Ureter (tissue), 1 donor: ENCODE results near the gene XXYLT1. TPM values are rescaled to one million over a fixed set of nuclear protein-coding genes. Genes with fewer than 3 reads are reported as not detected.

Experiments used
- DNase-seq: peaks from one replicate; pipeline ENCODE4 v3.0.0-alpha.2; 2020; ENCODE audit warnings: low spot score
- total RNA-seq: library from RNA; stranded (reverse); gene quantifications from one replicate; pipeline ENCODE4 v1.2.4, GENCODE V29; 2023
- donor health status: DM: yes; HTN: yes; CAD: no.

The XXYLT1 gene
- total RNA-seq, 1 donor from 2014 or later: 19.7 TPM

DNA sequence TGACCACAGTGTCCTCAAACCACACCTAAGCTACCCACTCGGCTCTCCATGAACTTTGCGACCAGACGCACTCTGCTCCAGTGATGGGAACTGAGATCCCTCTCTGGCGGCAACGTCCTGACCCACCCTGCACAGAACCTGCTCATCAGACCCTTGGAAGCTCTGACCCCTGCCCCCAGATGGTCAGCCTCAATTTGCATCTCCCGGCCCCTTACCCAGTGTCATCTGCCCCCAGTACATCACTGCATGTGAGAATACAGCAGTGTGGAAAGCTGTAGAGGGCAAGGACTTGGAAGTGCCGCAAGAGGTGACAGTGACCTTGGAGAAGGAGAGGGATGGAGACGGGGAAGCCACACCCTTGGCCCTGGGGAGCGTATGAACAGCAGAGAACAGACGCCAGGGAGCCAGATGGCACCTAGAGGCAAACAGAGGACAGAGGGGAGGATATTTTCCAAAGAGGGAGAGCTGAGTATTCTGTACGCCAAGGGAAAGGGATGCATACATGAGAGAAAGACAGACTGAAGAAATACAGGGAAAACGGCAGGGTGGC, 192.0 kb downstream of the XXYLT1 start:
- no peak for DNase-seq

DNA sequence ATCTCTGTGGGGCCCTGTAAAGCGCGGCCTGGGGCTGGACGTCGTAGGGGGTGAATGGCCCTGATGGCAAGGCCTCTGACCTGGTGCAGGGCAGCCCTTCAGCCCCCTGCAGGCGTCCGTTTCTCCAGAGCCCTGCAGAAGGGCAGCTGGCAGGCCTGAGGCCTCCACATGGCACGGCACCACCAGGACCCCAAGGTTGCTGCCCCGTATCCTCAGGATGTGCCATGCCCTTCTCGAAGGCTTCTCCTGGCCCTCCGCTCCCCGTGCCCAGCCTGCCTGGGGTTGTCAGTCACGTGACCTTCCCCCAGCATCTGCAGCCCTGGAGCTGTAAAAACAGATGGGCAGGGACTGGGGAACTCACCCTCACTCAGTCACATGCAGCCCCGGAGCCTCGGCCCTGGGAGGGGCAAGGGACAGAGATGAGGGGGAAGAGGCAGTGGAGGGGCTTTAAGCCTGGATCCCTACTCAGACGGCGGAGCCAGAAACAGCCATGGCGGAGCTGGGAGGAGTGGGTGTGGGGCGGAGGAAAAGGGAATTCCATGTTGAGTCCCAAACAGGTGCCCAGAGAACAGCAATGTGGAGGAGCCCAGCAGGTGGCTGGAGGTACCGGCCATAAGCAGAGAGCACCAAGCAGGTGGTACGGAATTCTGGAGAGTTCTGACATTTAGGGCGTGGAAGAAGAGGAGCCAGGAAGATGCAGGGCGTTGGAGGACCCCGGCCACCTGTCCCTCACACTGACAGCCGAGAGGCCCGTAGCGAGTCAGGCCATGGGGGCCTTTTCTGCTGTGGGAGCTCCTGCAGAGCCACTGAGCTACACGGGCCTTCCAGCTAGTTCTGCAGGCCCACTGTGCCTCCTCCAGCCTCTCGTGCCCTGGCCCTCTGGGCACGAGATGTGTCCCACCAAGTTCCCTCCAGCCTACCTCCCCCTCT, 193.1 kb downstream of the XXYLT1 start:
- no peak for DNase-seq

DNA sequence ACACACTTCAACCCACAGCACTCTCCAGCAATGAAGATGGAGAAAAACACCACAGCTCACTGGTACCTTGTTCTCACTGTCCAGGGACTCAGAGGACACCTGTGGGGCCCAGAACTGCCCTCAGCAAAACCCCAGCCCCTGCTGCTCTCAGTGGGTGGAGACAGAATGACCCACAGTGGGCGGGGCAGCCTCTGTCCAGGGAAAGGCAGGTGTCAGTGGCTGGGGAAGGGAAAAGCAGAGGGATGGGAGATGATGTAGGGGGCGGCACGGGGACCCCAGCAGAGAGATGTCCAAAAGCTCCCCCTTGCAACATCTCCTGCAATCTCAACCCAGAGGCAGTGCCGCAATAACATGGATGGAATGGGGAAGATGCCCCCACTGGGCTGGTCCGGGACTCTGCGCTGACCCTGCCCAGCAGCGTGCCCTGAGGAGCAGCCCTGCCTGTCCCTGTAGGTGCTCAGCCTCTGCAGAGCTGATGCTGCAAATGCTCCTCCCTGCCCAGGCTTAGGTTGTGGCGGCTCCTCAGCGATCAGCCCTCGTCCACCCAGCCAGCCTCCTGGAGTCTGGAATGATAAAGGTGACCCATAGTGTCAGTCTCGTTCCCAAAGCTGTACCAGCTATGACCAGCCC, 193.9 kb downstream of the XXYLT1 start:
- DNase-seq: no peak

DNA sequence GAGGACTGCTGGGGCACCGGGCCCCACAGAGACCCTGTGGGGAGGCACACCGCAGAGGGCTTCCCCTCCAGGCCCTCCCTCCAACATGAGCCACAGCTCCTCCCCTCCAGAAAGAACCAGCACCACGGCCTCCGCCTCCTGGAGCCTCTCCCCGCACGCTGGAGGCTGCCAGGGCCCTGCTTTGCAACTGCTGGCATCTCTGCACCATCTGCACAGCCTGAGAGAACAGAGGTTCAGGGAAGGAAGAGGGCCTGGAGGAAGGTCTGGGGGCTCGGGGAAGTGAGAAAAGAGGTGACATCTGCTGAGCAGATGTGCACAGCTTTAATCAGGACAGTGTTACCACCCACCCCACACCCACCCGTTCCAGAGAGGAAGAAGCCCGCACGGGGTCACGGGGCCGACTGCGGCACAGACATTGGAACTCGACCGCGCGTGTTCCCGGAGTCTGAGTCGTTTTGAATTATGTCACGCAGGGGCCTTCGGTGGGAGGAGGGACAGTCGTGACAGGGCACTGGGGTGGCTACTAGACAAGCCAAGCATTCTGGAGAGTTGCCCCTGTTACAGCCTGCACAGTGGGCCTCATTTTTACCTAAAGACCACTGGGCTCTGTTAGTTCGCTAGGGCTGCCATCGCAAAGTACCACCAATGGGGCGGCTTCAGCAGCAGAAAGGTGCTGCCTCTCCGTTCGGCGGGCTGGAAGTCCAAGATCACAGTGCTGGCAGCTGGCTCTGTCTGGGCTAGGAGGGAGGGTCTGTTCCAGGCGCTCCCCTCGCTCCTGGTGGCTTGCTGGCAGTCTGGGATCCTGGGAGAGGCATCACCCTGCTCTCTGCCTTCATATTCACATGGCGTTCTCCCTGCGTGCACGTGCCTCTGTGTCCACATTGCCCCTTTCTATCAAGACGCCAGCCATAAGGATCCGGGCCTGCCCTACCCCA, 194.8 kb downstream of the XXYLT1 start:
- no peak for DNase-seq

DNA sequence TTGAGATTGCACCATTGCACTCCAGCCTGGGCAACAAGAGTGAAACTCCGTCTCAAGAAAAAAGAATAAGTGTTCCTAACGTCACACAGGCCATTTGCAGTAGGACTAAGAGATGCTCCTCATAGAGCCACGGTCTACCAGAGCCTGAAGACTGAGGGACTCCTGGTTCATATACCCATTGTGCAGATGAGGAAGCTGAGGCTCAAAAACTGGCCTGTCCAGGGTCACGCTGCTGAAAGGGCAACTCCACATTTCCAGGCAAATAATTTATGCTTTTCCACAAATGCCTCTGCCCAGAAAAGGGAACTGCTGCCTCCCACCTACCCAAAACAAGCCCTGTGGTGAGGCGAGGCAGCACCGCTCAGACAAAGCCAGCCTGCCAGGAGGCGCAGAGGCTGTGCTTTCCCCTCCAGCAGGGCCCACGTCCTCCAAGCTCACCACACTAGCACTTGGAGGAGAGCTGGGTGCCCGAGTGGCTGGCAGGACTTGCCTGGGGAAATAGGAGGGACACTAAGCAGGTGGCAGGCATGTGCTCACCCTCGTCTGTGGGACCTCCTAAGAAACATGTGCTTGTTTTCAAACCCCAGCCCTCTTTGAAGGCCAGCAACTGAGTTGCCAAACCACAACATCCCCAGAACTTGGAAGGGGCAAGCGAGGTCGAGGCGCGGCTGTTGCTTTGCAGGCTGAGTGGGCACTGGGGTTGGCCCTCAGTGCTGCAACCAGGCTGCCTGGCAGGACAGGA, 195.6 kb downstream of the XXYLT1 start:
- no peak for DNase-seq

DNA sequence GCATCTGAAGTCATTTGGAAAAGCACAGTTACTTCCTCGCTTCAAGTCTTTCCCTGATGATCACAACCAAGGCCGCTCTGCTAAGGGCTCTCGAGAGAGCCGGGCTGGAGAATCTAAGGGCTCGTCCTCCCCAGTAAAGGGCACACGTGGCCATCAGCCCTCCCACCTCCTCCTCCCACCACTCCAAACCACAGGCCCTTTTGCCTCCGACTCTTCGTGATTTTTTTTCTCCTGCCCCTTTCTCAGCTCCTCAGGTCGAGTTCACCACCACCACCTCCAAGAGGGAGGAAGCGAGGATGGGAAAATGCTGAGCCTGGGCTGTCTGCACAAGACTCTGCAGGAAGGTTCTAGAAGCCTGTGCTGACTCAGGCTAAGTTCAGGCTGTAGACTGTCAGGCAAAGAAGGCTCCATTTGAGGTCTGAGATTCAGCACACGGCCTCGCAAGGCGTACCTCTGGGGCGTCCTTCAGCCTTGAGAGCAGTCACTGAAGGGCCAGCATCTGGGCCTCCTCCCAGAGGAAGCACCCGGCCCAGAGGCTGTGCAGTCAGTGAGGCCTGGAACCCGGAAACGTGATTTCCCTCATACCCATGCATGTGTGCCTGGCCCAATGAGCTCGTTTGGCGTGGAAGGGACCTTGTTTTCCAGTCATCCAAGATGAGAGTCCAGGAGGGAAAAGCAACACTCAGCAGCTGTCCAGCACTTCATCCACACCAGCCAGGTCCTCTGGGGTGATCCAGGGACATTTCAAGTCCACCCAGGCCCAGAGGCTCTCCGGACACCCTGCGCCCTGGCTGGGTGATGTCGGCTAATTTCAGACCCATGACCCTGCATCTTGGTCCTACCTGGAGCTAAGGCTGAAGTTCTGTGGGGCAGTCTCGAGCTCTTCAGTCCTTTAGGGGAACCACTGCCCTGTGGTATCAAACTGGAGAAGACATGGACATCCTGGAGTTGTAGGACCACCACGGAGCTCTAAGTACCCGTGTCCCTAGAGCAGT, 196.8 kb downstream of the XXYLT1 start:
- peak; percentile 34 for DNase-seq

DNA sequence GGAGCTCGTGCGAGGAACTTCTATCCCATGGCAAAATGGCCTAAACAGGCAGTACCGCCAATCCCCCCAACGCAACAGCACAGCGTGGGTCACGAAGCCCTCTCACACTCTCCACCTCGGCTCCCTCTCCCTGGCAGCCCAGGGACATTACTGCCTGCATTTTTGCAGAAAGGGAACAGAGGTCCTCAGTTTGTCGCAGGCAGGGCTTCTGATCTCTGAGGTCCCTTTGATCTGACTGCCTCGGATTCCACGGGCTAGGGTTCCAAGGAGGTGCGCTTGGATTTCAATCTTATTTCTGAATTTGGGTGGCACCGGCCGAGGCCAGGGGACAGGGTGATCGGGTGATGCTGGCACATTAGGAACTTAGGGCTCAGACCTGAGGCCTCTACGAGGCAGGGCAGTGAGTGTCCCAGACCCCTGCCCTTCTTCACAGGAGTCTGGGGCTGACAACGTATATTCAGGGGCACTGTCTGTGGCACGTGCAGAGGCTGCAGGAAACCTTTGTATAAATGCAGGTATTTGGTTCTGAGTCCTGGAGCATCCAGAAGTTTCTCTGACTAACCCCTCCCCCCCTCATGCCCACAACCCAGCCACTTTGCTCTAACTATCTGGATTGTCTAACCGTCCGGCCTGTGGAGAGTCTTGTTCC, 197.9 kb downstream of the XXYLT1 start:
- DNase-seq: peak; percentile 9

DNA sequence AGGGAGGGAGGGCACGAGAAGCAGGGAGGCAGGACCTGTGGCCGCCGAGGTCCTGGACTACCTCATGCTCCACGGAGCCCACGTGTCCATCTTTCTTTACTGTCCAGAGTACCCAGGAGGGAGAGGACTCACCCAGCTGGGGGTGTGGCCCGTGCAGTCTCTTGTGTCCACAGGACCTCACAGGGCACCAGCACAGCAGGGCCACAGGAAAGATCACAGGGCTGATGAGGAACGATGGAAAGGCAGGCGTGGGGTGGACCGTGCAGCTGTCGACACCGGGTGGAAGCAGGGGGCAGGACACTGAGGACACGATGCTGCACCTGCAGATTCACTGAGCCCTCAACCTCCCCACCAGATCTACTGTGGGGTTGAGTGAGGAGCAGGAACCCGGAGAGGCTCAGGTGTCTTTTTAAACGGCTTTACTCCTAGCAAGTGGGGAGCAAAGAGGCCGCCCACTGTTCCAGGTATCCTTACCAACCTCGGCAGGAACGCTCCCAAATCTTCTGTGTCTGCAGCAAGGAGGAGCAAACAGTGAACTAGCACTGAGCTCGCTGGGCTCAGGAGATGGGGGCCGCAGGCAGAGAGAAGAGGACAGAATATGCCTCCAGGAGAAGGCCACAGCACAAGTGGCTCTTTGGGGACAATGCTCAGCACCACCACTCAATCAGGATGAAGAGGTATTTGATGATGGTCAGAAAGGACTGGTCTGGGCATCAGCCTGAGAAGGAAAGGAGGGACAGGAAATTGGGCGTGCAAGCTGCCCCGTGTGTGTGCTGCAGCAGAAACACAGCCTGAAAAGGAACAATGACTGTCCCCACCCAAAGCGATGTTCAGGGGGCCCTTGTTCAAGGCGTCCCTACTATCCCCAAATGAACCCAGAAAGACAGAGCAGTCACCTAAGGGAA, 198.8 kb downstream of the XXYLT1 start:
- peak; percentile 36 for DNase-seq

DNA sequence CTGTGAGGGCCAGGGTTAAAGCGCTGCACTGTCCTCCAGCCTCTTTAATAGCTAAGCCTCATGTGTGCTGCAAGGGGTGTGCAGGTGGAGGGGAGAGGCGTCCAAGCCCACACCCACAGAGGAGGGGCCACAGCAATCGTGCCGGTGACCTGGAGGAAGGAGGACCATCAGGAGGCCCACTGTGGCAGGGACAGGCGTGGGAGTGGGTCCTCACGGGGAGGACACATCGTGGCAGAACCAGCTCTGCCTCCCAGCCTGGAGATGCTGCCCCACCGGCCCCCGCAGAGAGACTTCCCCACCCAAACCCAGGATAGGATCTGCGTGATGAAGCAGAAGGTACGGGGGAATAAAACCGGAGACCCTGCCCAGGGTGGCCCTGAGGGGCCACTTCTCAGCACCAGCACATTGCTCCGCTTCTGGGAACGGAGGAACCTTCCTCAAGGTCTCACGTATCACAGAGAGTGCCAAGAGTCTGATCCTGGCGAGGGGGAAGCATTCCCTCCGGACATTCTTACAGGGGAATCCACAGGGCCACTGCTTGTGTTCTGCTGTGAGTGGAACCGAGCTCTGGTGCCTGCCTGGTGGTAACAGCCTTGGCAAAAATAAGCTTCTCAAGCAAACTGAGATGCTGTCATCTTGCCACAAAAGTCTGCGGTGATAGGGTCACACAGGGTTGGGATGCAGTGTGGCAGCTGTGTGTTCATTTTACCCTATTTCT, 199.8 kb downstream of the XXYLT1 start:
- DNase-seq: peak; percentile 24

DNA sequence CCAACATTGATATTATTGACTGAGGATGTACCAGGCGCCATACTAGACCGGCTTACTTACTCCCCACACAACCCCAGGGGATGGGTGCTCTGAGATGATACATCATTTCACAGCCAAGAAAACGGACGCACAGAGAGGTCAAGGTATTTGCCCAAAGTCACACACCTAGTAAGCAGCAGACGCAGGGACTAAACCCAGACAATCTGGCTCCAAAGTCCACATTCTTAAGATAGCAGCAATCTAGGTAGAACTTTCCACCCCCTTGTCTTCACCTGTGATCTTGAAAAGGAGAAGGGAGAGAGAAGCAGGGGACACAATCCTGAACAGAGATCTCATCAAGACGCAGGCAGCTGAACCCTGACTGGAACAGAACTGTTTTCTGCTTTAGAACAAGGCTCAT, 200.6 kb downstream of the XXYLT1 start:
- peak; percentile 17 for DNase-seq

DNA sequence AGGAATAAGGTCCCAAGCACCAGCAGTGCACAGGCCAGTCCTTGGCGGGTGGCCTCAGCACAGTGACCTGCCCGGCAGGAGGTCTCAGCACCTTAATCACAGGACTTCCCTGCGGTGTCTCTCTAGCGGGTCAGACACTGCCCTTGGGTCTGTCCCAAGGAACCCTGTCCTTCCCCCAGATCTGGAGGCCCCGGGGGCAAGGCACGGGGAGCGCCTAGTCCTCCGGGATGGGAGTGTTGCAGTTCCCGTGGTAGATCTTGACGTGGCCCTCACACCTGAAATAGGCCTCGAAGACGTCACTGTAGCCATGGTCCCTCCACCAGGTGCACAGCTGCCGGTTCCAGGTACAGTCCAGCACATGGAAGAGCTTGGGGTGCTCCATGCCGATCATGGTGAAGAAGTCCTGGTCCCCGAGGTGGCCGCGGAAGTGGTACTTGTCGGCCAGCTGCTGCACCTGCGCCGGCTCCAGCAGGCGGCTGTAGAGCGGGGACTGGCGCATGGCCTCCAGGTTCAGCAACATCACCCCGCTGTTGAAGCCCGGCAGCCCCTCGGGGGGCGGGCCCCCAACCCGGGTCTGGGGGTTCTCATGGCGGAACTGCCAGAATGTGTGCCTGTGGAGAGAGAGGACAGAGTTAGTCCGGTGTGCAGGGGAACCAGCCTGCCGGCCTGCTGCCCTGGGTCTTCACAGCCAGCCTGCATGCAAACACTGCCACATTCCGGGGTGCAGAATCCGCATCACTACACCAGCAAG, 201.3 kb downstream of the XXYLT1 start:
- peak; percentile 38 for DNase-seq

DNA sequence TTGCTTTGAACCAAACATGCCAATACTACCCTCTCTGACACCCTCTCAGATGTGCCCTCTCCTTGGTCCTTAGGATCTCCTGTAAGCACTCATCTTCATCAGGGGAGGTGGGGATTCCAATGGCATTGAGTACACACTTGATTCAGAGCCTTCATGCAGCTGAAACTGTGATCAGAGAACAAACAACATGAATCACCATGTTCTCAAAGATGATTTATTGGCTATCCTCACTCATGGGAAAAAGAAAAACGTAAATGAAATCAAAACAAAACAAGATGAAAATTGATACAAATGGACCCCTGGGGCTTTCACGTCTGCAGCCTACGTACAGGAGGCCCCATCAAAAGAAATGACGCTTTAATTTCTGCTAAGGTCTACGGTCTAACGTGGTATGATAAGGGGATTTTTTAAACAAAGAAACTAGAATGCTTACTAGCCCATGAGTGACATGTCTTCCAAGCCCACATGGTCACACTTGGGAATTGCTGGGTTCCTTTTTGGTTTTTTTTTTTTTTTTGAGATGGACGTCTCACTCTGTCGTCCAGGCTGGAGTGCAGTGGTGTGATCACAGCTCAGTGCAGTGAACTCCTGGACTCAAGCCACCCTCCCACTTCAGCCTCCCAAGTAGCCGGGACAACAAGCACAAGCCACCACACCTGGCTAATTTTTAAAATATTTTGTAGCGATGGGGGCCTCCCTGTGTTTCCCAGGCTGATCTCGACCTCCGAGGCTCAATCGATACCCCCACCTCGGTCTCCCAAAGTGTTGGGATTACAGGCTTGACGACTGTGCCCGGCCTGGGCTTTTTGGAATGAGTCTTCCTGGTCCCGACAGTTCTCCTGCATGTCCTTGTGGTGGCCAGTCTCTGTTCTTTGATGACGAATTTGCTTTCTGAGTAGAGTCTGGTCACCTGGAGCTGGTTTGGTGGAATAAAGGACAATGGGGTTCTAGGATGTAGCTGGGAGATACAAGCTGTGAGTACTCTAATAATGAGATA, 202.6 kb downstream of the XXYLT1 start:
- DNase-seq: peak; percentile 22

DNA sequence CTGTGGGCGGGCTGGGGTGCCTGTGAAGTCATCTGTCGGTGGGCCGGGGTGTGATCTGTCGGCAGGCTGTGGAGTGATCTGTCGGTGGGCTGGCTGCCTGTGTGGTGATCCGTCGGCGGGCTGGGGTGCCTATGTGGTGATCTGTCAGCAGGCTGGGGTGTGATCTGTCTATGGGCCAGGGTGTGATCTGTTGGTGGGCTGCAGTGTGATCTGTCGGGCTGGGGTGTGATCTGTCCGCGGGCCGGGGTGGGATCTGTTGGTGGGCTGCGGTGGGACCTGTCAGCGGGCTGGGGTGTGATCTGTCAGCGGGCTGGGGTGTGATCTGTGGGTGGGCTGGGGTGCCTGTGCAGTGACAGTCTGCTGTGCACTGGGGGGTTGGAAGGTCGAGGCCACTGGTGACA, 204.5 kb downstream of the XXYLT1 start:
- no peak for DNase-seq

DNA sequence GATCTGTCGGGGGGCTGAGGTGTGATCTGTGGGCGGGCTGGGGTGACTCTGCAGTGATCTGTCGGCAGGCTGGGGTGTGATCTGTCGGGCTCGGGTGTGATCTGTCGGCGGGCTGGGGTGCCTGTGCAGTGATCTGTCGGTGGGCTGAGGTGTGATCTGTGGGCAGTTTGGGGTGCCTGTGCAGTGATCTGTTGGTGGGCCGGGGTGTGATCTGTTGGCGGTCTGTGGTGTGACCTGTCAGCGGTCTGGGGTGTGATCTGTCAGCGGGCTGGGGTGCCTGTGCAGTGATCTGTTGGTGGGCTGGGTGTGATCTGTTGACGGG, 205.1 kb downstream of the XXYLT1 start:
- DNase-seq: no peak

DNA sequence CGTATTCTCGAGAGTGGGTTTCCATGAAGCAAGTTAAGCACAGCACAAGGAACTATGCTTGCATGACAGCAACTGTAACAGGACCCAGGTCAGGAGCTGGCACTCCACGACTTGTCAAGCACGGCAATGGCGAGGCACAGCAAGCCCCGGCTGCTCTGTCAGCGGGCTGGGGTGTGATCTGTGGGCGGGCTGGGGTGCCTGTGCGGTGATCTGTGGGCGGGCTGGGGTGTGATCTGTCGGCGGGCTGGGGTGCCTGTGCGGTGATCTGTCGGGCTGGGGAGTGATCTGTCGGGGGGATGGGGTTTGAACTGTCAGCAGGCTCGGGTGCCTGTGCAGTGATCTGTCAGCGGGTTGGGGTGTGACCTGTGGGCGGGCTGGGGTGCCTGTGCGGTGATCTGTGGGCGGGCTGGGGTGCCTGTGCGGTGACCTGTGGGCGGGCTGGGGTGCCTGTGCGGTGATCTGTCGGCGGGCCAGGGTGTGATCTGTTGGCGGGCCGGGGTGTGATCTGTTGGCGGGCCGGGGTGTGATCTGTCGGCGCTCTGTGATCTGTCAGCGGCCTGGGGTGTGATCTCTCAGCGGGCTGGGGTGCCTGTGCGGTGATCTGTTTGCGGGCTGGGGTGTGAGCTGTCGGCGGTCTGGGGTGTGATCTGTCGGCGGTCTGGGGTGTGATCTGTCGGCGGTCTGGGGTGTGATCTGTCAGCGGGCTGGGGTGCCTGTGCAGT, 205.7 kb downstream of the XXYLT1 start:
- no peak for DNase-seq
